ENCODE data around the gene EFHB.
"Not testable (repeated sequence)": the region's sequence is repeated elsewhere in the genome, so short reads cannot be mapped to it uniquely, and the experiment has no call there.

The EFHB gene

DNA sequence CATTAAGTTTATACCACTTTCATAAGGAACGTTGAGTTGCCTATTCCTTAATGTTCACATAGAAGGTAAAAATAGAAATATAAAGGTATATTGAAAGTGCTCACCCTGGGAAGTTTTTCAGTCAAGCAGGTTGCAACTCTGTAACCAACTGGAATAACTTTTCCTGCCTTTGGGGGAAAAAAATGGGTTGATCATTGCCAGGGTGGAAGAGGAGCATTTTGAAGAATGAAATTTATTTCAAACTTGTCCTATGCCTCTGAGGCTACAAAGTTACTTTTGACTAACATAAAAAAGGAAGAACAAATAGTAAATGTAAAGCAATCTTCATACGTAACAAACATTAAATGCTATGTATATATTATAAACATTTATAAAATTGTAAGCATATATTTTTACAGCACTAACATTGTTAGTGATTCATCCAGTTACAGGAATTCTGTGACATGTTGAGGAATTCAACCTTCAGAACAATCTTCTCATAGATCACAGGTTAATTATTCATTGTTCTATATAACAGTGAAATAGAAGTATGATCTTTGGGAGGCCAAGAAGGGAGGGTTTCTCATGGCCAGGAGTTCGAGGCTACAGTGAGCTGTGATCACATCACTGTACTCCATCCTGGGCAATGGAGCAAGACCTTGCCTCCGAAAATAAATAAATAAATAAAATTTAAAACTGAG is 13.5 kb downstream of the EFHB start:
- DNase-seq (ENCODE audit: low read depth), result no peak

DNA sequence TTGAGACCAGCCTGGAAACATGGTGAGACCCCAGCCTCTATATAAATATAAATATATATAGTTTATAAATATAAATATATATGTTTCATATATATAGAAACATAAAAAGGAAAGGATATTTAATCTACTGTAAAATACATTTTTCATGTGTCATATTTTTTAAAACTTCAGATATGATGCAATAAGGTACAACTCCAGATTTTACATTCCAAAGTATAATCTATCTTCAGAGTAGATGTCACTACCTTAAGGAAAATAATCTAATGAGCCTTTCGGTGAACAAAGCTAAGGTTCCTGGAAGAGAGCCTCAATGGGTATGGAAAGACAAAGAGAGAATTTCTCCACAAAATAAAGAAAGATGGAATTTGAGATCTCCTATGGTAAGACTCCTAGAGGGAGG is 16.9 kb downstream of the EFHB start:
- no peak for DNase-seq (ENCODE audit: low read depth)

DNA sequence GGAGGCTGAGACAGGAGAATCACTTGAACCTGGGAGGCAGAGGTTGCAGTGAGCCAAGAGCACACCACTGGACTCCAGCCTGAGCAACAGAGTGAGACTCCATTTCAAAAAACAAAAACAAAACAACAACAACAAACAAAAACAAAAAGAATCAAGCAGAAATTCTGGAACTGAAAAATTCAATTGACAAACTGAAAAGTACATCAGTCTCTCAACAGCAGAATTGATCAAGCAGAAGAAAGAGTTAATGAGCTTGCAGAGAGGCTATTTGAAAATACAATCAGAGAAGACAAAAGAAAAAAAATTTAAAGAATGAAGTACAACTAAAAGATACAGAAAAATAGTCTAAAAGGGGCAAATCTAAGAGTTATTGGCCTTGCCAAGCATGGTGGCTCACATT is 22.6 kb downstream of the EFHB start:
- no peak for DNase-seq (ENCODE audit: low read depth)

DNA sequence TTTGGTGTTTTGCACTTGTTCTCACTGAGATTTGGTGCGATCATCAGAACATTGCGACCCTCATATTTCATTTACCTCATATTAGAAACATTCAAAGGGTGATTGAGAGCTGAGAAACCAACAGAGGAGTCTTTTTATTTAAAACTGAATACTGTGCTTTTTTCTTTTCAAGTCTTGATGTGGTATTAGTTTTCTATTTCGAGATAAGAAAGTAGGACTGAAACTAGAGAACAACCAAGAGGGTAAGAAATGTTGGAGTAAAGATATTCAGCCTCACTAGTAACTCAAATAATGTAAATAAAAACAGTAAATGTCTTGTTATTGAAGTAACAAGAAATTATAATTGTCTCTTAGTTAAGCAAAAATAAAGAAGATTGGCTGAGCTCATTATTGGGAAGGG is 26.5 kb downstream of the EFHB start:
- no peak for DNase-seq (ENCODE audit: low read depth)

DNA sequence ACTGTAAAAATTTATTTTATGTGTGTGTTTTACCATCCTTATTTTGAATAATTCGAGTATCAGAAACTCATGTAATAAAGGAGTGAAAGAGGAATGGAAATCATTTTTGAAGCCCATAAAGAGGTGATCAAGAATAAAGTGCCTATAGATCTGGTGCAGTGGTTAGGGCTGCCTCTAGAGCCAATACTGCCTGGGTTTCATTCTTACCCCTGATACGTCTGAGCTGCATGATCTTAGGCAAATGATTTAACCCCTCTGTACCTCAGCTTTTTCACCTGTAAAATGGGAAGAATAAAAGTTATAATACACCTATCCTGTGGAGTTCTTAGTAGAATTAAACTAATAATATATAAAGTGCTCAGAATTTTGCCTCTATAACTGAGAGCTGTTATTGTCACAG is 30.4 kb downstream of the EFHB start:
- DNase-seq (ENCODE audit: low read depth), result no peak

DNA sequence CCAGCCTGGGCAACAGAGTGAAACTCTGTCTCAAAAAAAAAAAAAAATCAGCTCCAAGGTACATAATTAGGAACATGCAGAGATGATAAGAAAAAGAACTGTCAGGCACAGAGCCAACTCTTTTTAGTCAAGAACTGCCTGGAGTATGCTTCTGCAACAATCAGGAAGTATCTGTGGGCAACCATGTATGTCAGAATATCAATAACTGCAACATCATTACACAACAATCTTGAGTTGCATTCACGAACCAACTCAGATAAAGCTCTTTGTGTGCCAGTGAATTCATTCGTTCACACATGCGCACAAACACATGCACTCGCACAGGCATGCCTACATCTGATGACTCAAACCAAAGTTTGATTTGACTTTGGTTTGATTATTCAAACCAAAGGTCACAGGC is 32.1 kb downstream of the EFHB start:
- DNase-seq (ENCODE audit: low read depth), result no peak

DNA sequence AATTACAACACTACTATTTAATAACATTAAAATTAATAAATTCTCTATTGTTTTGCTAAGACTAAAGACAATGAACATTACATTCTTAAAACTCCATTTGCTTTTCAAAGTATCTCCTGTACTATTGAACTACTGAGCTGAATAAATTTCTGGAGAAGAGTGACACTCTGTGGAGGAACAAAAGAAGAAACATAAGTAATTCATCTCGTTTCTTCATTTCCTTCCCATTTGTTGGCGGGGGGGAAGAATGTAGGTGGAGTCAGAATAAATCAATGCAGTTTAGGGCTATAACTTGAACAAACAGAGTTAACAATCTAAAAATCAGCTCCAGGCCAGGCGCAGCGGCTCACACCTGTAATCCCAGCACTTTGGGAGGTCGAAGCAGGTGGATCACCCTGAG is 32.7 kb downstream of the EFHB start:
- no peak for DNase-seq (ENCODE audit: low read depth)

DNA sequence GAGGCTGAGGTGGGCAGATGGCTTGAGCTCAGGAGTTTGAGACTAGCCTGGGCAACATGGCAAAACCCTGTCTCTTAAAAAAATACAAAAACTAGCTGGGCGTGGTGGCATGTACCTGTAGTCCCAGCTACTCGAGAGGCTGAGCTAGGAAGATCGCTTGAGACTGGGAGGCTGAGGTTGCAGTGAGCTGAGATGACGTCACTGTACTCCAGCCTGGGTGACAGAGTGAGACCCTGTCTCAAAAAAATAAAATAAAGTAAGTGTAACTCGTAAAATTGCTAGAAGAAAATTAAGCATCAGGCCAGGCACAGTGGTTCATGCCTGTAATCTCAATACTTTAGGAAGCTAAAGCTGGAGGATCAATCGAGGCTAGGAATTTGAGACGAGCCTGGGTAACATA is 34.2 kb downstream of the EFHB start:
- DNase-seq (ENCODE audit: low read depth), result not testable (repeated sequence)

DNA sequence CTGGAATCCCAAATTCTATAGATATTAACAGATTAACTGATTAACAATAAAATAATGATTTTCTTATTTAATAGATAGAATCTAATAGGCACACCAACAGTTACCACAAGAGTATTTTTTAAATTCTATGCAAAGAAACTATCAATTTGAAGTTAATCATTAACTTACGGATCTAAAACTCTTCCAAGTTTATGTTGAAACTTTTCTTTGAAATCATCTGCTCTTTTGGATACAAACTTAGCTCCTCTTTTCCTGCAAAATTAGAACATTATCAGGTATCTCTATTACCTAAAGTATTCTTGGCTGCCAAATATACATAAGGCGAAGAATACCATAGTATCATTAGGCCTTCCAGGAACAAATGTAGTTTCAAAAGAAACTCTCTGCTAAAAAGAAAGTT is 34.8 kb downstream of the EFHB start:
- DNase-seq (ENCODE audit: low read depth), result no peak

DNA sequence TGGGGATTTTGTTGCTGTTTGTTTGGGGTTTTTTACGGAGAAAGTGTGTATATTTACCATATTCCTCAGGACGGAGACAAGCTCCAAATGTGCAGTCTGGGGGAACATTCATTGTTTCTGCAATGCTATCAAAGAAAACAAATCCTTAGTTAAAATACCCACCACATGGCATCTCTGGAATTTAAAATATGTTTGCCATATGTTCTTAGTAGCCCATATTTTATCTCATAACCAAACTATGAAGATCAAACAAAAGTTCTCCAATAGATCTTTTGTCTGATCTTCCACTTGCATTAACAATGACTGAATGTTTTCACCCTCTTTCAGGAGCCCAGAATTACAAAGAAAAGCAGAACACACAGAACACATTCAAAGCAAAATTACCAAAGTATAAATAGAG is 35.3 kb downstream of the EFHB start:
- no peak for DNase-seq (ENCODE audit: low read depth)

DNA sequence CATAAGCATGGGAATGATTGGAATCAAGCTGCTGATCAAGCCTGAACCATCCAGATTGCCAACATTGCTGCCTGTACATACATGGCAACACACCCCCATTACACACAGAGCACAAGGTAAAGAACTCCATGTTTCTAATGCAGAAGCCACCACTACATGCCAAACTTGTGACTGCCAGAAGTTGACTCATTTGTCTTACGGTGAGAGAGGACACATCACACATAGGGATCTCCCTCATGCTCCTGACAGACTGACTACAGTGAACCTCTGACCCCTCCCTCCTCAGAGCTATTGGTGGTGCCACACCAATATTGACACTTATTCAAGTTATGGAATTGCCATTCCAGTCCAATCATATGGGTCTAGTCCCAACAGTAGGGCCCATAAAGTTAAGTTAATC is 42.3 kb downstream of the EFHB start:
- no peak for DNase-seq (ENCODE audit: low read depth)

DNA sequence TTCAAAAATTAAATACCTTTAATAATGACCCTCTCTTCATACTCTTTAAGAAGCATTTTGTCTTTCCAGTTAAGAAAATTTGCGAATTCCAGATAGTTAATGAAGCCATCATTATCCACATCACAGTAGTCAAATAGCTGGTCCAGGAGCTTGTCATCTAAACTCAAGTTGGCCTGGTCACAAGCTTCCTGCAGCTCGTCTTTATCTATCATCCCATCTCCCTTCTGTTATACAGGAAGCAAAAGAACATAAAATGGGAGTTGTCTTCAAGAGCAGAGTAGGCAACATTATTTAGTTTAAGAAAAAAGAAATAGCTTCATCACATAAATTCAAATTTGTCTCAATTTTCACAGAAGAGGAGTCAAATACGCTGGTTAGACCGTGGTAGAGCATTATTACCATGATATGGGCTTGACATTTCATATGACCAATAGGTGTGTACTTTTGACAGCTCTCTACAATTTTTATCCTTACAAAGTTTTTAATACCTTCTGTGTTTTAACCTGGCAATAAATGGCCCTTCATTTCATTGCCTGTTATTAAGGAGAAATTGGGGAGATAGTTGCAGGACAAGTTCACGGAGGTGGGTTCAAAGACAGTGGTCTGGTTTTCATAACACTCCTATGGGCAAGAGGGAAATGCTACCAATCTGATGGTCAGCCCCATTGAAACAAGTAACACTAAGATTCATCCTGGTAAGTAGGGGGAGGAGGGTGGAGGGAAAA is 45.4 kb downstream of the EFHB start:
- DNase-seq (ENCODE audit: low read depth), result no peak

DNA sequence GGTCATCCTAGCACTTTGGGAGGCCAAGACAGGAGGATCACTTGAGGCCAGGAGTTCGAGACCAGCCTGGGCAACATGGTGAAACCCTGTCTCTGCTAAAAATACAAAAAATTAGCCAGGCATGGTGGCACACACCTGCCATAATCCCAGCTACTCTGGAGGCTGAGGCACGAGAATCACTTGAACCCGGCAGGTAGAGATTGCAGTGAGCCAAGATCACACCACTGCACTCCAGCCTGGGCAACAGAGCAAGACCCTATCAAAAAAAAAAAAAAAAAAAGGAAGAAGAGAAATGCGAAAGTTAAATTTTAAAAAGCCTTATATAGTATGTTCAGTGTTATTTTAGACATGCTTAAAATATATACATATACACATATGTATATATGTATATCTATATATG is 46.9 kb downstream of the EFHB start:
- not testable (repeated sequence) for DNase-seq (ENCODE audit: low read depth)

DNA sequence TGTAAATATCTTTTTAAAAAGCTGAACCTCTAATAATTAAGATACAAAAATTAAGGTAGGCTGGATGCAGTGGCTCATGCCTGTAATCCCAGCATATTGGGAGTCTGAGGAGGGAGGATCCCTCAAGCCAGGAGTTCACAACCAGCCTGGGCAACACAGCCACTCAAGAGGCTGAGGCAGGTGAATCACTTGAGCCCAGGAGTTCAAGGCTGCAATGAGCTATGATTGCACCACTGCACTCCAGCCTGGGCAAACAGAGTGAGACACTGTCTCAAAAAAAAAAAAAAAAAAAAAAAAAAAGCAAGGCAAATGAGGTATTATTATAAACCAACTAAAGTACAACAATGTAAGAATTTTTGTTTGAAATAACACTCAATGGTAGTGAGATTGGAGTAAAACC is 47.6 kb downstream of the EFHB start:
- no peak for DNase-seq (ENCODE audit: low read depth)

DNA sequence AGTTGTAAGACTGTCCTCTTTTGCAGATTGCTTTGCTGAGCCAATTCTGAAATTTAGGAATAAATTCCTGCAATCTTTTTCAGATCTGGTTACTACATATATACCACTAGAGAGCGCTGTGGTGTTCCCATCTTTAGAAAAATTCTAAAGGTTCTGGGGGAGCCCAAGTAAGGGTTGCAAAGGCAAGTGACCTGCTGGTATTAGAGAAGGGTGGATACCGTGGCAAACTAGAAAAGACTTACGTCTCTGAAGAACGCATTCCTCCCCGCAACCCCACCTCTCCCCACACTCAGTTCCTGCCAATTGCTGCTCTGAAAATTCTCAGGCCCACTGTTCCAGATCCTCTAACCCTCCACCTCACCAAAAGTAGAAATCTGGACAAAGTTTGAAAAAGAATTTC is 48.5 kb downstream of the EFHB start:
- no peak for DNase-seq (ENCODE audit: low read depth)

DNA sequence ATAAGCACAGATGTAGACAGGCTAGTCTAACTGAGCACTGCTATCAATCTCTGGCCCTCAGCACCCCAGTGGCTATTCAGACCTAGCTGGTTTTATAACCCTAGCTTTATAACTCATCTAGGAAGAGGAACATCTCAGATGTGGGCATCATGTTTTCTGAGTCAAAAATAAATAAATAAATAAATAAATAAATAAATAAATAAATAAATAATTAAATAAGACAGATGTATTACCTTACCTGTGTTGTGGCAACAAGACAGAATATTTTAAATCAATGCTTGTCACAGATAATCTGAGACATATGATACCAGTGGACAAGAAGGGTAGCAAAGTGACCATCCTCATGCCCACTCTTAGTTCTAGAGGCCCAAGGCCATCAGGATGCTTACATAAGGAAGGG is 52.2 kb downstream of the EFHB start:
- no peak for DNase-seq (ENCODE audit: low read depth)

DNA sequence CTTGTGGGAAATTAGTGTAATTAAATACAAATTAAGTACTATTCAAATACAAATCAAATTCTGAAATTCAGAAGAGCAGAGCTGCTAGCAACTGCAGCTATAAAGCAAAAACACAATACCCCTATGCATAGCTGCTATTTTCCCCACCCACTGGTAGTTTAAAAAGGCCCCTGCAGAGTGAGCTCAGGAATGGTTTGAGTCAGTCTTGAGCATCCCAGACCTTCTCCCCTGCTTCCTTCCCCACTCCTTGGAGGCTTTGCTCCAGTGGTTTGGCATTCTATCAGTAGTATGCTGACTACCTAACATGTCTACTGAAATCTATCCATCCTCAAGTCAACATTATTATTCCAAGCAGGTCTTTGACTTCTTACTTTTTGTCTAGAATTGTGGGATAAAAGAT is 53.0 kb downstream of the EFHB start:
- DNase-seq (ENCODE audit: low read depth), result no peak

DNA sequence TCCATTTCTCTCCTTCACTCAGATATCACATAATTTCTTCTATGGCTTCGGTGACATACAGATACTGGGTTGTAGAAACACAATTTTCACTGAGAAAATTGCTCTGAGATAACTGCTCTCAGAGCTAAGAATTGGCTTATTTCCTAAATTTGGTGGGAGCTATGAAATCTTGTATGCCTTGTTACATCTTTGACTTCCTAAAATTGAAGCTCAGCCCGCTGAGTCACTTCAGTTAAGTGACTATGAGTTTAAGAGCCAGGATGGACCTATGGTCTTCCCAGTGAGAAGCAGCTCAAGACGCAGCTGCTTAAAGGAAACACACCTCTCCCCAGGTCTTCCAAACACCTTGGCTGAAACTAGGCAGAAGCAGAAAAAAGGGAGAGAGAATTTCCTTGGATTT is 56.4 kb downstream of the EFHB start:
- no peak for DNase-seq (ENCODE audit: low read depth)

DNA sequence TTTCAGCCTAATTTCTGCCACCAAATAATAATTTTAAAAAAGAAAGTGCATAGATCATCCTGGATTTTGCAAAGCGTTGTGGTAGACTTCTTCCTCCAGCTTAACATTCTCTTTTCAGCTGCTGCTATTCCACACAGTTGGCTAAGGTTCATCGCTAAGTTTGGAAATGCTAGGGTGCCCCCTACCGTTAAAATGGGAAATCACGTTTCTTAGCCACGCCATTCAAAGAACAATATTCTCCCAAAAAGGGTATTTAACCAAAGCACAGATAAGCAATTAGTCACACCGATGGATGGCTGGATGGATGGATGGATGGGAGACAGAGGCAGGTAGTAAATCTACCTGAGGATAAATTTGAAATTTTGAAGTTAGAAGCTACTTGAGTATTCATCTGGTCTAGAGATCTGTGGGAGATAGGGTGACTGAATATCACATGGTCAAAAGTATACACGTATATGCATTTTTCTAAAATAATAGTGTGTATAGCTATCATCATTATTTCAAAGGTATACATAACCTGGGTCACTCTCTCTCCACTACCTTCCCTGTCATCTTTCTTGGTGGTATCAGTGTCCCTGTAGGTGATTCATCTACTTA is 67.2 kb downstream of the EFHB start:
- peak; percentile 2 for DNase-seq (ENCODE audit: low read depth)

DNA sequence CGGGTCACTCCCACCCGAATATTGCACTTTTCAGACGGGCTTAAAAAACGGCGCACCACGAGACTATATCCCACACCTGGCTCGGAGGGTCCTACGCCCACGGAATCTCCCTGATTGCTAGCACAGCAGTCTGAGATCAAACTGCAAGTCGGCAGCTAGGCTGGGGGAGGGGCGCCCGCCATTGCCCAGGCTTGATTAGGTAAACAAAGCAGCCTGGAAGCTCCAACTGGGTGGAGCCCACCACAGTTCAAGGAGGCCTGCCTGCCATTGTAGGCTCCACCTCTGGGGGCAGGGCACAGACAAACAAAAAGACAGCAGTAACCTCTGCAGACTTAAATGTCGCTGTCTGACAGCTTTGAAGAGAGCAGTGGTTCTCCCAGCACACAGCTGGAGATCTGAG is 78.7 kb downstream of the EFHB start:
- not testable (repeated sequence) for DNase-seq (ENCODE audit: low read depth)

DNA sequence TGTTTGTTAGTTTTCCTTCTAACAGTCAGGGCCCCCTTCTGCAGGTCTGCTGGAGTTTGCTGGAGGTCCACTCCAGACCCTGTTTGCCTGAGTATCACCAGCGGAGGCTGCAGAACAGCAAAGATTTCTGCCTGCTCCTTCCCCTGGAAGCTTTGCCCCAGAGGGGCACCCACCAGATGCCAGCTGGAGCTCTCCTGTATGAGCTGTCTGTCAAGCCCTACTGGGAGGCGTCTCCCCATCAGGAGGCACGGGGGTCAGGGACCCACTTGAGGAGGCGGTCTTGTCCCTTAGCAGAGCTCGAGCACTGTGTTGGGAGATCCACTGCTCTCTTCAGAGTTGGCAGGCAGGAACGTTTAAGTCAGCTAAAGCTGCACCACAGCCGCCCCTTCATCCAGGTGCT is 87.4 kb downstream of the EFHB start:
- DNase-seq (ENCODE audit: low read depth), result not testable (repeated sequence)
